GM12875 (cell line): ENCODE measurements around the gene KPTN.

Source experiments
- H3K4me3 ChIP-seq: one replicate; pipeline ENCODE4 v1.5.1; 2011; ENCODE audit warnings: low read depth, low read length, control low read depth
- CTCF ChIP-seq: IDR thresholded peaks from 2 replicates; pipeline ENCODE4 v1.5.1; 2011; ENCODE audit warnings: low read depth, mild to moderate bottlenecking, control low read depth, inconsistent platforms, low read length, moderate library complexity, borderline replicate concordance; ENCODE audit not compliant: insufficient read depth

KPTN gene

GRCh38 chr19:47503130-47503825, 19.3 kb upstream of the KPTN start:
- H3K4me3 ChIP-seq, result no peak overlapping the region
- TF ChIP-seq CTCF, result no peak

GRCh38 chr19:47499863-47500830, 16.1 kb upstream of the KPTN start:
- H3K4me3 ChIP-seq, result no peak overlapping the region
- no peak for TF ChIP-seq CTCF

DNA sequence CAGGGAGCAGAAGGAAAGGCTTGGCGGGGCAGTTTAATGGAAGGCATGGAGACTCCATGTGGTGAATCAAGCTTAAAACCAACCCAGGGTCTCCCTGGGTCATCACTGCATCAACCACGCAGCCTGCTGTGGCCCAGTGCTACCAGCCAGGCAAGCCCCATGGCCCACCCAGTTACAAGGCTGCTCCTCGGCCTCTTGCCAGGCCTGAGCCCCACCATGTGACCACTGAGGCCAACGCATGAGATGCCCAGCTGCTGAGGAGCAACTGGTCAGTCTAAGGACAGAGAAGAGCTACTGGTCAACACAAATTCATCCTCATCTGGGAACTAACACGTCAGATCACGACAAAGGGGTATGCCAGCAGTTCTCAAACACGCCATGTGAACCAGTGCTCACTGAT, 15.4 kb upstream of the KPTN start:
- no peak for TF ChIP-seq CTCF

GRCh38 chr19:47498561-47498960, 14.5 kb upstream of the KPTN start:
- H3K4me3 ChIP-seq, result no peak overlapping the region
- no peak for TF ChIP-seq CTCF

More for the DNA sequence above, 15.4 kb upstream of the KPTN start:
- H3K4me3 ChIP-seq, result no peak overlapping the region

DNA sequence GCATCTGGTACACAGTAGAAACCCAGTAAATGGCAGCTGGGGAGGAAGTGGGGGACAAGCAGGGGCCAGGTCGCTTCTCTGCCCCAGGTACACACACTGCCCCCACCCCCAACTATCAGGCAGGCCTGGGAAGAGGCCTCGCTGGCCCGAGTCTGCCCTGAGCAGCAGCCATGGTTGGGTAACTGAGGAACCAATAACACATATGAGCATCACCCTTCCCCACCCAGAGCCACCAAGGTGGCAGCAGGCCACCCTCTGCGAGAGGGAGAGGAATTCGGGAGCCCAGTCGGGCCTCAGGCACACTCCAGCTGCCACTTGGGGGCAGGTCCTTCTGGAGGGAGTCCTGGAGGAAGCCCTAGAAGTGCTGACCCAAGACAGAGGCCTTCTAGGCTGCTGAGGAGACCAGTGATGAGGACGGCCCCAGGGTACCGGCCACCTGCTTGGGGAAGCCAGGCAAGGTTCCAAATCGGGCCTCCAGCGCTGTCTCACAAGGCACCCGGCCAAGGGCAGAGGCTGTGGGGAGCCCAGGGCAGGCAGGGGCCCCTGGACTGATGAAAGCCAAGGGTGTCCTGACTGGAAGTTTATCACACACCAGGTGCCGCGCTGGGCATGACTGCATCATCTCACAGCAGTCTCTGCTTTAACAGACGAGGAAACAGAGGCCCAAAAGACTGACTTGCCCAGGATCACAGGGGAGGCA, 14.0 kb upstream of the KPTN start:
- TF ChIP-seq CTCF, result no peak
- no peak overlapping the region for H3K4me3 ChIP-seq

DNA sequence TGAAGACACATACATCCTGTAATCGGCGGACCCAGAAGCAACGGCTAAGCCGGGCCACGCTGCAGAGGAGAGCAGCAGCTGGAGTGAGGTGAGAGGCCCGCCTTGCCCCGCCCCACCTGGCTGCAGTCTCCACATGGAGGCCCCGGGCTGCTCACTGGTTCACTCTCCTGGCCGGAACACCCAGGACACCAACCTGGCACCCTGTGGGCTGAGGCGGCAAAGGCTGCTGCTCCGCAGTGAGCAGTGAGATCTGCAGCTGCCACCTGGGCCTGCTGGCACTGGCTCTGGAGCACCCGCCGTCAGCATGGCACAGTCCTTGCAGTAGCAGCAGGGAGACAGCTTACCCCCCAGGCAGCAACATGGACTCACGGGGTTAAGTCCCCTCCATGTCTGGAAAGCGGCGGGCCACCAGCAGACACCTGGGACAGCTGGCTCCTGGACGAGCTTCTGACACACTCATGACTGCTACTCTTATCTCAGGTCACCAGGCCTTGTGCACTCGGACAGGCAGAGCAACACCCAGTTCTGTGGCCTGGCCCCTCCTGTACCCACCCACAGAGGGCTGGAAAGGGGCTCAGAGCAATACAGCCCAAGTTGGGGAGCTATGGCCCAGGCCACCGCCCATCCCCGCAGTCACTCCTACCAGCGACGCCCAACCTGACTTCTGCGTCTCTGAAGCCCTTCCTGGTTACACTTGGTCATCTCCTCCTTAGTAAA, 13.2 kb upstream of the KPTN start:
- TF ChIP-seq CTCF, result no peak
- H3K4me3 ChIP-seq, result no peak overlapping the region
